HG03280 (cell line): Measurements from ENCODE around the gene GRM3.

Experiments
- ATAC-seq: cut with Tn5 transposase; IDR thresholded peaks from one replicate; pipeline ENCODE4 v1.9.1; 2021; ENCODE audit warnings: mild to moderate bottlenecking, moderate library complexity; ENCODE audit not compliant: unreplicated experiment

Gene GRM3

GRCh38 chr7:86689363-86689762, 45.7 kb downstream of the GRM3 start:
- no peak for ATAC-seq

GRCh38 chr7:86692755-86693154, 49.0 kb downstream of the GRM3 start:
- no peak for ATAC-seq

- ATAC-seq: no peak
These were observed 62.7 kb downstream of the GRM3 start for GRCh38 chr7:86706406-86706805.

- no peak for ATAC-seq
These were observed 64.4 kb downstream of the GRM3 start for GRCh38 chr7:86708031-86708680.

GRCh38 chr7:86720306-86720705, 76.6 kb downstream of the GRM3 start:
- ATAC-seq: no peak

GRCh38 chr7:86733783-86734182, 90.1 kb downstream of the GRM3 start:
- no peak for ATAC-seq

- no peak for ATAC-seq
These were observed 101.5 kb downstream of the GRM3 start for GRCh38 chr7:86745013-86745745.

- ATAC-seq: no peak
These were observed 104.0 kb downstream of the GRM3 start for GRCh38 chr7:86747698-86748097.

- ATAC-seq: no peak
These were observed 104.5 kb downstream of the GRM3 start for GRCh38 chr7:86748201-86748600.

GRCh38 chr7:86748843-86749719, 105.4 kb downstream of the GRM3 start:
- ATAC-seq: peak; percentile 42

- ATAC-seq: no peak
These were observed 106.3 kb downstream of the GRM3 start for GRCh38 chr7:86749741-86750665.

GRCh38 chr7:86760236-86760635, 116.5 kb downstream of the GRM3 start:
- no peak for ATAC-seq

- ATAC-seq: no peak
These were observed 118.4 kb downstream of the GRM3 start for GRCh38 chr7:86762129-86762528.

GRCh38 chr7:86765931-86766330, 122.2 kb downstream of the GRM3 start:
- no peak for ATAC-seq

- ATAC-seq: peak; percentile 35
These were observed 124.7 kb downstream of the GRM3 start for GRCh38 chr7:86768394-86768793.

GRCh38 chr7:86768967-86769760, 125.5 kb downstream of the GRM3 start:
- peak; percentile 85 for ATAC-seq

- ATAC-seq: no peak
These were observed 129.6 kb downstream of the GRM3 start for GRCh38 chr7:86773309-86773708.

GRCh38 chr7:86775203-86775602, 131.5 kb downstream of the GRM3 start:
- ATAC-seq: no peak

- no peak for ATAC-seq
These were observed 132.4 kb downstream of the GRM3 start for GRCh38 chr7:86776136-86776535.

- no peak for ATAC-seq
These were observed 134.6 kb downstream of the GRM3 start for GRCh38 chr7:86778271-86778670.
